Measurements from ENCODE around the gene EFCAB11. TPM values are rescaled to one million over a fixed set of nuclear protein-coding genes. Genes with fewer than 3 reads are reported as not detected.

Gene EFCAB11
- total RNA-seq, 1 experiment from 2014 or later, result 18.1 TPM

DNA sequence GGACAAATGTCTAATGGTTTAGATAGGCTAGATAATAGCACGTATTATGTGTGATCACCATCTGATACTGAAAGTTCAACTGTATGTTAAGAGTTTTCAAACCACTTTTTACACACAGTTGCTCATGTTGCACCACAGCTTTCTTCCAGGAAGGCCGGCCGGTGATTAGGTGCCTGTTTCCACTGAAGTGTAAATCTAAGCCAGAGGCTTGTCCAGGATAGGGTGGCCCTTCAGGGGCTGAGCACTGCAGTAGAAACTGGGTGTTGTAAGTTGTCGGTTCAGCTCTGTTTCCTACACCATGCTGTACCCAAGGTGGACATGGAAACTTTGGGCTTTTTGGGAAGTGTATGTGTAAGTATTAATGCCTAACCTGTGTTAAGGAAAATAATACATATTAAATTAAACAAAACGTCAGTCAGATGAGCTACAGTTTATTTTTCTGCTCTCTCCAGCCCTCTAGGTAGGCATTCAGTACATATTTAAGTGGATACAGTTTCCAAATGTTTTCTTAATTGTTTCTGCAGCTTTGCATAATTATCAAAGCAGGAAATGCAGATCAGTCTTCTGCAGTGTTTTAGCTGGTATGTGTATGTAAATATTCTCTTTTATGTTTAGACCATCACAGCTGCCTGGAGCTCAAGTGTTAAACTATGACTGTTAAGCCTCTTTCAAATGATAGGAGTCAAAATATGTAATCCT lies 32.1 kb upstream of the EFCAB11 start:
- intact Hi-C loops (cut with micrococcal nuclease), result no loop called here
- H3K9me2 ChIP-seq (ENCODE audit: insufficient read depth), result no peaks in the 10 kb centered on the region
- TF ChIP-seq POLR2AphosphoS5 (IDR thresholded peaks at IDR 0.05; ENCODE audit: low read depth, low read length) (no peak), EZH2phosphoT487 (IDR thresholded peaks at IDR 0.05; ENCODE audit: borderline replicate concordance) (no peak), JUND (IDR thresholded peaks at IDR 0.05) (no peak), EGR1 (IDR thresholded peaks at IDR 0.05; ENCODE audit: low read depth) (no peak), ZFX (IDR thresholded peaks at IDR 0.05) (no peak), ELF1 (IDR thresholded peaks at IDR 0.05; ENCODE audit: borderline replicate concordance, low read depth) (no peak), REST (IDR thresholded peaks at IDR 0.05; ENCODE audit: low read depth) (no peak), POLR2A (IDR thresholded peaks at IDR 0.05; ENCODE audit: borderline replicate concordance, extremely low read depth, insufficient read depth, insufficient read length) (no peak), CEBPB (IDR thresholded peaks at IDR 0.05; ENCODE audit: low read depth) (no peak), SP1 (IDR thresholded peaks at IDR 0.05; ENCODE audit: low read depth) (no peak), TCF7L2 (IDR thresholded peaks at IDR 0.05; ENCODE audit: borderline replicate concordance, extremely low read depth, insufficient read depth, insufficient read length) (no peak), MAX (IDR thresholded peaks at IDR 0.05) (no peak), RAD21 (IDR thresholded peaks at IDR 0.05; ENCODE audit: low read depth) (no peak), EZH2 (IDR thresholded peaks at IDR 0.05) (no peak), SRF (IDR thresholded peaks at IDR 0.05; ENCODE audit: low read depth) (no peak)
- TF ChIP-seq, protein P1, sequence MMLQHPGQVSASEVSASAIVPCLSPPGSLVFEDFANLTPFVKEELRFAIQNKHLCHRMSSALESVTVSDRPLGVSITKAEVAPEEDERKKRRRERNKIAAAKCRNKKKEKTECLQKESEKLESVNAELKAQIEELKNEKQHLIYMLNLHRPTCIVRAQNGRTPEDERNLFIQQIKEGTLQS (IDR thresholded peaks at IDR 0.05), result no peak
- TF ChIP-seq, protein P2, sequence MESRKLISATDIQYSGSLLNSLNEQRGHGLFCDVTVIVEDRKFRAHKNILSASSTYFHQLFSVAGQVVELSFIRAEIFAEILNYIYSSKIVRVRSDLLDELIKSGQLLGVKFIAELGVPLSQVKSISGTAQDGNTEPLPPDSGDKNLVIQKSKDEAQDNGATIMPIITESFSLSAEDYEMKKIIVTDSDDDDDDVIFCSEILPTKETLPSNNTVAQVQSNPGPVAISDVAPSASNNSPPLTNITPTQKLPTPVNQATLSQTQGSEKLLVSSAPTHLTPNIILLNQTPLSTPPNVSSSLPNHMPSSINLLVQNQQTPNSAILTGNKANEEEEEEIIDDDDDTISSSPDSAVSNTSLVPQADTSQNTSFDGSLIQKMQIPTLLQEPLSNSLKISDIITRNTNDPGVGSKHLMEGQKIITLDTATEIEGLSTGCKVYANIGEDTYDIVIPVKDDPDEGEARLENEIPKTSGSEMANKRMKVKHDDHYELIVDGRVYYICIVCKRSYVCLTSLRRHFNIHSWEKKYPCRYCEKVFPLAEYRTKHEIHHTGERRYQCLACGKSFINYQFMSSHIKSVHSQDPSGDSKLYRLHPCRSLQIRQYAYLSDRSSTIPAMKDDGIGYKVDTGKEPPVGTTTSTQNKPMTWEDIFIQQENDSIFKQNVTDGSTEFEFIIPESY (IDR thresholded peaks at IDR 0.05; ENCODE audit: extremely low read depth, insufficient replicate concordance, low read length), result no peak
- H3K9me3 ChIP-seq (ENCODE audit: control insufficient read depth in 1 of 2, insufficient read depth in 1 of 2, low read depth in 1 of 2, low read length in 2 of 2), result no peaks in the 10 kb centered on the region
- H3K79me2 ChIP-seq (ENCODE audit: insufficient read depth, low read length), result no peaks in the 10 kb centered on the region
- no peaks in the 10 kb centered on the region for H3K27me3 ChIP-seq (ENCODE audit: insufficient read depth, low read length)
- POLR2A ChIA-PET, result no interaction called here
- peaks cover 0 to 31% of the 10 kb centered on the region in 2 experiments; a peak in 2 of 4 replicates for H3K36me3 ChIP-seq (ENCODE audit: control insufficient read depth in 1 of 2, insufficient read depth in 2 of 2, low read length in 2 of 2)
- RAD21 ChIA-PET (ENCODE audit: low non-redundant PET in 1 of 2, low total read pairs in 2 of 2, uncharacterized antibody in 2 of 2, unreplicated experiment in 2 of 2), result no interaction called here
- no peak overlapping the region for H3K9ac ChIP-seq (ENCODE audit: low read length)
- H3K27ac ChIP-seq (ENCODE audit: low read depth, low read length), result no peak overlapping the region
- no TSS peak for BruUV-seq (replicated peaks)
- H2AFZ ChIP-seq (ENCODE audit: low read depth, low read length, poor library complexity, severe bottlenecking), result no peak overlapping the region
- H4K20me1 ChIP-seq (ENCODE audit: insufficient read depth), result no peaks in the 10 kb centered on the region
- ATAC-seq, result no peak
- no peak for DNase-seq (ENCODE audit: low read depth, low spot score)
- H3K4me2 ChIP-seq (ENCODE audit: low read length), result no peak overlapping the region
- no peak overlapping the region for H3K4me3 ChIP-seq (replicated peaks in 1 of 2; ENCODE audit: low read depth in 1 of 2, low read length in 2 of 2)
- no peaks in the 10 kb centered on the region for H3K4me1 ChIP-seq (ENCODE audit: control insufficient read depth in 1 of 2, insufficient read depth in 2 of 2, low read length in 2 of 2)
- CTCF ChIA-PET, result interaction anchor here (2.5 kb wide), 1 partner anchor 13 kb away, joined by 8 read pairs; no protein-coding TSS in a partner anchor
